Mesenteric fat pad (tissue), 1 donor: Measurements from ENCODE around the gene PPIP5K1. TPM values are rescaled to one million over a fixed set of nuclear protein-coding genes. Genes with fewer than 3 reads are reported as not detected.
A peak's percentile ranks its signal among the peaks of the same experiment; 100 is the strongest.

ENCODE experiments used
- DNase-seq: peaks from one replicate; pipeline ENCODE4 v3.0.0-alpha.2; 2020; ENCODE audit warnings: low spot score
- total RNA-seq: library from RNA; stranded (reverse); fragmentation: NEBNext Ultra II Directional; extraction: Animal tissue kit (Norgen Biotek cat#: 25700); gene quantifications from one replicate; pipeline ENCODE4 v1.2.1, GENCODE V29; 2021
- donor health status: DM: yes; HTN: yes; CAD: no.

PPIP5K1 gene
- total RNA-seq, 1 donor from 2014 or later, result 63.5 TPM

GRCh38 chr15:43545426-43545825, 44.6 kb downstream of the PPIP5K1 start:
- DNase-seq, result no peak

DNA sequence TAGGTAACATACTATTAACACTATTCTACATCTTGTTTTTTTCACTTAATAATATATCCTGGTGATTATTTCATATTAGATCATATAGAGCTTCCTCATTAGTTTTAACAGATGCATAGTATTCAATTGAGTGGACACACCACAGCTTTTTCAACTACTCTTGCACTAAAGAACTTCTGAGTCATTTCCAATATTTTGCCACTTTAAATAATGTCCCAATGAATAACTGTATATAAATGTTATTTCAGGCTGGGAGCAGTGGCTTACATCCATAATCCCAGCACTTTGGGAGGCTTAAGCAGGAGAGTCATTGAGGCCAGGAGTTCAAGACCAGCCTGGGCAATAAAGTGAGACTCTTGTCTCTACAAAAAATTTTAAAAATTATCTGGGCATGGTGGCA, 45.7 kb downstream of the PPIP5K1 start:
- no peak for DNase-seq

DNA sequence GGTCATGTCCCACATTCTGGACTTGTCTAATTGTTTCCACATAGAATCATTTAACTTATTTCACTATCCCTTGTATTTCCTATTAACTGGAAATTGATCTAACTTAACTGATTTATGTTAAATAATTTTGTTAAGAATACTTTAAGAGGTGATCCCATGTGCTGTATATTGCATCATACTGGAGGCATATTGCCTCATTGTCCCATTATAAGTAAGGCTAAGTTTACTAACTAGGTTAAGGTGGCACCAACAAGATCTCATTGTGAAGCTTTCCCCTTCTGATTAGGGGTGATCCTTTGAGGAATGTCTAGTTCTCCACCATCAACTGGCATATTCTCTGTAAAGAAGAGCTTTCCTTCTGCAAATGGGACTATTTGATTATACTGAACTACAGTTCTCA, 48.2 kb downstream of the PPIP5K1 start:
- DNase-seq, result no peak

DNA sequence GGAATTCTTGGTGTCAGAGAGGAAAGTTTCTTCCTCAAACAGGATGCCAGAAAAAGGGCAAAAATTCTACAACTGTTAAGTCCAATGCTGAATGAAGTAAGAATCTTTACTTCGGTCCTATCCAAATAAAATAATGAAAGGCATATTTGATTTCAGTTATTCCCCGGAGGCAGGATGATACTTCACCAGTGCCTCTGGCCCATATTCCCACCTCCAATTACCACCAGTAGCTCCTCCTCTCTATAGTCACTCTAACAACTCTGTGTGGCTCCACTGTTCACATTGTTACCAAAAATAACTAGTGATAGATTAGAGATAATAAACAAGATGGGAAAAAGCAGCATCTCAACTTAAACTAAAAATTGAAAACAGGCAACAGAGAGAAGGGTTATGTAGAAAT, 51.9 kb downstream of the PPIP5K1 start:
- no peak for DNase-seq

- DNase-seq, result no peak
Observed at GRCh38 chr15:43534897-43535296, 55.1 kb downstream of the PPIP5K1 start.

DNA sequence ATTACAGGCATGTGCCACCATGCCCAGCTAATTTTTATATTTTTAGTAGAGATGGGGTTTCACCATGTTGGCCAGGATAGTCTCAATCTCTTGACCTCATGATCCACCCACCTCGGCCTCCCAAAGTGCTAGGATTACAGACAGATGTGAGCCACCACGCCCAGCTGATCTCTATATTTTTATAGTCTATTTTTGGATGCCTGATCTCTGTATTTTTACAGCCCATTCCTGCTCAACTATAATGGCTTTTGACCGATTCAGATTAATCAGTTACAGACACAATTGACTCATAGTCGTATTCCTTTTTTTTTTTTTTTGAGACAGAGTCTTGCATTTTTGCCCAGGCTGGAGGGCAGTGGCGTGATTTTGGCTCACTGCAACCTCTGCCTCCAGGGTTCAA, 57.2 kb downstream of the PPIP5K1 start:
- DNase-seq, result peak; percentile 22

DNA sequence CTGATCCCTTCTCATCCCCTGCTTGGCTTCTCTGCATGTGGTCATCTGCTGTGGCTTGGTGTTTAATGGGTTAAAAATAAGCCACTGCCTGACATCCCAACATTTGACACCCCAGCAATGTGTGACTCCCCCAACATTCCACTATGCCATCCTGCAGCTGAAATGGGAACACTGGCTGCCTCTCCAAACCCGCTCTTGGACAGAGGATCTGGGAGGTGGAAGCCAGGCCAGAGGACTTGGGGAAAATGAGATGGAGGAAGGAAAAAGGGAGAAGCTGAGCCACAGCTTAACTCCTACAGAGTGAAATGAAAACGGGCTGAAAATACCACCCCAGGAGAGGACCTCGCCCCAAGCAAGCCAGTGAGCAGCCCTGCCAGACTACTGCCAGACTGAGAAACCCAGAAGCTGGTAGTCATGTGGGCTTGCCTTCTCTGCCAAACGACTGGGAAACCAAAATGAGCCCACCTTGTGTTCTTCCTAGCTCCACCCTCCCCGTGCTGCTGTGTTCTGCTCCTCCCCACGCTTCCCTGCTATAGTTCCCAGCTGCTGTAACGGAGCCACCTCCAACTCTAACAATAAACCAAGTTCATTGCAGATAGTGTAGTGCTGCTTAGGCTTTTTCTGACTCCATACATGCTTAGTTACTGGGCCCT, 58.9 kb downstream of the PPIP5K1 start:
- DNase-seq, result peak; percentile 33

DNA sequence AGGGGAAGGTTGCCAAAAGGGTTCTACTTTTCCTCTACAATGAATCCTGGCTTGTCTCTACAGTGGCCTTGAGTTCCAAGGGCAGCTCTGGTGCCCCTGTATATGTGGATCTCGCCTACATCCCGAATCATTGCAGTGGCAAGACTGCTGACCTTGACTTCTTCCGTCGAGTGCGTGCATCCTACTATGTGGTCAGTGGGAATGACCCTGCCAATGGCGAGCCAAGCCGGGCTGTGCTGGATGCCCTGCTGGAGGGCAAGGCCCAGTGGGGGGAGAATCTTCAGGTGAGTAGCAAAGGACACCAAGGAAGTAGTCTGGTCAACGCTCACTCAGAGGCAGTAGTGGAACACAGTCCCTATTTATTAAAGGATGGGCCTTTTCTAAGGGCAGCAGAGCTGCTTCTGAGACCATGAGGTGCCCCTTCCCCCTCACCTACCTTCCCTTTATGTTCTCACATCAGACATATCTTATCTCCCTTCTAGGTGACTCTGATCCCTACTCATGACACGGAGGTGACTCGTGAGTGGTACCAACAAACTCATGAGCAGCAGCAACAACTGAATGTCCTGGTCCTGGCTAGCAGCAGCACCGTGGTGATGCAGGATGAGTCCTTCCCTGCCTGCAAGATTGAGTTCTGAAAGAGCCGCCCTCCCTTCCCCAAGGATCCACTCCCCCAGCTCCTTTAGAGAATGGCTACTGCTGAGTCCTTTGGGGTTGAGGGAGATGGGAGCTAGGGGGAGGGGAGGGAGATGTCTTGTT, 60.2 kb downstream of the PPIP5K1 start:
- peak; percentile 62 for DNase-seq

DNA sequence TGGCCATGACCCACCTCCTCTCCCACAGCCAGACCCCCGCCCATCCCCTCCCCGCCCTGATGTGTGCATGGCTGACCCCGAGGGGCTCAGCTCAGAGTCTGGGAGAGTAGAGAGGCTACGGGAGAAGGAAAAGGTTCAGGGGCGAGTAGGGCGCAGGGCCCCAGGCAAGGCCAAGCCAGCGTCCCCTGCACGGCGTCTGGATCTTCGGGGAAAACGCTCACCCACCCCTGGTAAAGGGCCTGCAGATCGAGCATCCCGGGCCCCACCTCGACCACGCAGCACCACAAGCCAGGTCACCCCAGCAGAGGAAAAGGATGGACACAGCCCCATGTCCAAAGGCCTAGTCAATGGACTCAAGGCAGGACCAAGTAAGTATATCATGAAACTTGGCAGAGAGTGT, 60.9 kb downstream of the PPIP5K1 start:
- no peak for DNase-seq

GRCh38 chr15:43528542-43529007, 61.4 kb downstream of the PPIP5K1 start:
- DNase-seq, result peak; percentile 82

DNA sequence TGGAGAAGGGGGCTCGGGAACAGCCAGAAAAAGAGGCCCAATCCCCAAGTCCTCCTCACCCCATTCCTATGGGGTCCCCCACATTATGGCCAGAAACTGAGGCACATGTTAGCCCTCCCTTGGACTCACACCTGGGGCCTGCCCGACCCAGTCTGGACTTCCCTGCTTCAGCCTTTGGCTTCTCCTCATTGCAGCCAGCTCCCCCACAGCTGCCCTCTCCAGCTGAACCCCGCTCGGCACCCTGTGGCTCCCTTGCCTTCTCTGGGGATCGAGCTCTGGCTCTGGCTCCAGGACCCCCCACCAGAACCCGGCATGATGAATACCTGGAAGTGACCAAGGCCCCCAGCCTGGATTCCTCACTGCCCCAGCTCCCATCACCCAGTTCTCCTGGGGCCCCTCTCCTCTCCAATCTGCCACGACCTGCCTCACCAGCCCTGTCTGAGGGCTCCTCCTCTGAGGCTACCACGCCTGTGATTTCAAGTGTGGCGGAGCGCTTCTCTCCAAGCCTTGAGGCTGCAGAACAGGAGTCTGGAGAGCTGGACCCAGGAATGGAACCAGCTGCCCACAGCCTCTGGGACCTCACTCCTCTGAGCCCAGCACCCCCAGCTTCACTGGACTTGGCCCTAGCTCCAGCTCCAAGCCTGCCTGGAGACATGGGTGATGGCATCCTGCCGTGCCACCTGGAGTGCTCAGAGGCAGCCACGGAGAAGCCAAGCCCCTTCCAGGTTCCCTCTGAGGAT, 62.0 kb downstream of the PPIP5K1 start:
- DNase-seq, result peak; percentile 68

DNA sequence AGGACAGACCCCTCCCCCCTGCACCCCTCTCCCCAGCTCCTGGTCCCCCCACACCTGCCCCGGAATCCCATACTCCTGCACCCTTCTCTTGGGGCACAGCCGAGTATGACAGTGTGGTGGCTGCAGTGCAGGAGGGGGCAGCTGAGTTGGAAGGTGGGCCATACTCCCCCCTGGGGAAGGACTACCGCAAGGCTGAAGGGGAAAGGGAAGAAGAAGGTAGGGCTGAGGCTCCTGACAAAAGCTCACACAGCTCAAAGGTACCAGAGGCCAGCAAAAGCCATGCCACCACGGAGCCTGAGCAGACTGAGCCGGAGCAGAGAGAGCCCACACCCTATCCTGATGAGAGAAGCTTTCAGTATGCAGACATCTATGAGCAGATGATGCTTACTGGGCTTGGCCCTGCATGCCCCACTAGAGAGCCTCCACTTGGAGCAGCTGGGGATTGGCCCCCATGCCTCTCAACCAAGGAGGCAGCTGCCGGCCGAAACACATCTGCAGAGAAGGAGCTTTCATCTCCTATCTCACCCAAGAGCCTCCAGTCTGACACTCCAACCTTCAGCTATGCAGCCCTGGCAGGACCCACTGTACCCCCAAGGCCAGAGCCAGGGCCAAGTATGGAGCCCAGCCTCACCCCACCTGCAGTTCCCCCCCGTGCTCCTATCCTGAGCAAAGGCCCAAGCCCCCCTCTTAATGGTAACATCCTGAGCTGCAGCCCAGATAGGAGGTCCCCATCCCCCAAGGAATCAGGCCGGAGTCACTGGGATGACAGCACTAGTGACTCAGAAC, 62.8 kb downstream of the PPIP5K1 start:
- DNase-seq, result peak; percentile 77

- DNase-seq, result peak; percentile 81
Observed at GRCh38 chr15:43526261-43526930, 63.6 kb downstream of the PPIP5K1 start.

- peak; percentile 30 for DNase-seq
Observed at GRCh38 chr15:43525131-43525530, 64.9 kb downstream of the PPIP5K1 start.

GRCh38 chr15:43524254-43524845, 65.7 kb downstream of the PPIP5K1 start:
- DNase-seq, result peak; percentile 47

DNA sequence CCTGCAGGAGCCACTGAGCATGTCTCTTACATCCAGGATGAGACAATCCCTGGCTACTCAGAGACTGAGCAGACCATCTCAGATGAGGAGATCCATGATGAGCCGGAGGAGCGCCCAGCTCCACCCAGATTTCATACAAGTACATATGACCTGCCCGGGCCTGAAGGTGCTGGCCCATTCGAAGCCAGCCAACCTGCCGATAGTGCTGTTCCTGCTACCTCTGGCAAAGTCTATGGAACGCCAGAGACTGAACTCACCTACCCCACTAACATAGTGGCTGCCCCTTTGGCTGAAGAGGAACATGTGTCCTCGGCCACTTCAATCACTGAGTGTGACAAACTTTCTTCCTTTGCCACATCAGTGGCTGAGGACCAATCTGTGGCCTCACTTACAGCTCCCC, 66.4 kb downstream of the PPIP5K1 start:
- DNase-seq, result peak; percentile 64

DNA sequence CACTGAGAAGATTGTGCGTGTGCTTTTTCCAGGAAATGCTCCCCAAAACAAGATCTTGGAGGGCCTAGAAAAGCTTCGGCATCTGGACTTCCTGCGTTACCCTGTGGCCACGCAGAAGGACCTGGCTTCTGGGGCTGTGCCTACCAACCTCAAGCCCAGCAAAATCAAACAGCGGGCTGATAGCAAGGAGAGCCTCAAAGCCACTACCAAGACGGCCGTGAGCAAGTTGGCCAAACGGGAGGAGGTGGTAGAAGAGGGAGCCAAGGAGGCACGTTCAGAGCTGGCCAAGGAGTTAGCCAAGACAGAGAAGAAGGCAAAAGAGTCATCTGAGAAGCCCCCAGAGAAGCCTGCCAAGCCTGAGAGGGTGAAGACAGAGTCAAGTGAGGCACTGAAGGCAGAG, 67.8 kb downstream of the PPIP5K1 start:
- peak; percentile 59 for DNase-seq

- DNase-seq, result peak; percentile 87
Observed at GRCh38 chr15:43521419-43521818, 68.6 kb downstream of the PPIP5K1 start.

DNA sequence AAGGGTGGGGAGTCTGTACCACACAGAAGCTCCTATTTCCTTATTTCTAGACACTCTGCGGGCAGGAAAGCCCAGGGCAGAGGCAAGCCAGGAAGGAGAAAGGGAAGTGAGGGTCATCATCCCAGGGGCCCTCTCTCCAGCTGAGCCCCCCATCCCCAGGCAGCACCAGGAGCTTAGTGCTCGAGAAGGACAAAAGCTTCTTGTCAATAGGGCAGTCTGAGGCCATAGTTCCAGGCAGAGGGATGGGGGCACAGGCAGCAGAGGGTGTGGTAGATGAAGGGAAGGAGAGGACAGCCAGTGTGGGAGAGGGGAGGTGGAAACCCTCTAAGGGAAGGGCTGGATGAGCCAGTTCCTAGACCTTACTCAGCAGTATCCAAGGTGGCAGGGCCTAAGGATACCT, 69.9 kb downstream of the PPIP5K1 start:
- peak; percentile 28 for DNase-seq

DNA sequence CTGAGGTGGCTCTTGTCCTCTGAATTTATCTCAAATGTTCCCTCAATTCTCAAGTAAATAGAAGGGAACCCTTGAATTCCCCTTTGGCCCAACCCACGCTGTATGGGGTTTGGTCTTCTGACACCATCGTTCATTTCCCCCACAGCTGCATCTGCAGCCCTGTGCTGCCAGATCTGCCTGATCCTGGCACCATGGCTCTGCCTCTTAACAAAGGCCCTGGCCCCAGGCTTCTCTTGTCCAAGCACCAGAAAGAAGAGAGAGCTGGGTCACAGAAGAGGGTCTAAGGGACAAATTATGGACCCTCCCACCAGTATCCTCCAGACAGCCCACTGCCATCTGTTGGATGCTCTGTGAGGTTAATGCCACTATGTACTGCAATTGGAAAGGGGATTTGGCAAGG, 70.8 kb downstream of the PPIP5K1 start:
- peak; percentile 59 for DNase-seq
